Measurements from ENCODE around the gene ERMP1.
A peak's percentile ranks its signal among the peaks of the same experiment; 100 is the strongest.
"Not testable (repeated sequence)": the region's sequence is repeated elsewhere in the genome, so short reads cannot be mapped to it uniquely, and the experiment has no call there.

The ERMP1 gene

GRCh38 chr9:5832538-5833529 lies at the start of gene ERMP1:
Gene ERMP1 (minus strand): TSS chr9:5833117. CDS start chr9:5833027, 90 bp downstream.
- FAIRE-seq (peak; percentile 87), DNase-seq (ENCODE audit: extremely low spot score, insufficient read length, low read depth) (peak; percentile 76)

GRCh38 chr9:5882244-5883012 lies 49.5 kb upstream of the ERMP1 start:
- not testable (repeated sequence) for DNase-seq (ENCODE audit: extremely low spot score, insufficient read length, low read depth); FAIRE-seq

GRCh38 chr9:5879419-5880181 lies 46.7 kb upstream of the ERMP1 start:
- DNase-seq (ENCODE audit: extremely low spot score, insufficient read length, low read depth) (no peak), FAIRE-seq (no peak)

GRCh38 chr9:5876711-5877110 lies 43.8 kb upstream of the ERMP1 start:
- DNase-seq (ENCODE audit: extremely low spot score, insufficient read length, low read depth) = no peak
- FAIRE-seq = no peak

GRCh38 chr9:5876026-5876425 lies 43.1 kb upstream of the ERMP1 start:
- FAIRE-seq = peak; percentile 78

GRCh38 chr9:5874048-5874447 lies 41.1 kb upstream of the ERMP1 start:
- DNase-seq (ENCODE audit: extremely low spot score, insufficient read length, low read depth) (no peak), FAIRE-seq (no peak)

More at GRCh38 chr9:5876026-5876425, 43.1 kb upstream of the ERMP1 start:
- DNase-seq (ENCODE audit: extremely low spot score, insufficient read length, low read depth) = no peak

- no peak for DNase-seq (ENCODE audit: extremely low spot score, insufficient read length, low read depth)
- FAIRE-seq = no peak
Measured at GRCh38 chr9:5873439-5873838, 40.5 kb upstream of the ERMP1 start.

GRCh38 chr9:5872511-5872910 lies 39.6 kb upstream of the ERMP1 start:
- FAIRE-seq = no peak

GRCh38 chr9:5871785-5872184 lies 38.9 kb upstream of the ERMP1 start:
- no peak for FAIRE-seq

More at GRCh38 chr9:5872511-5872910, 39.6 kb upstream of the ERMP1 start:
- no peak for DNase-seq (ENCODE audit: extremely low spot score, insufficient read length, low read depth)

GRCh38 chr9:5870691-5871090 lies 37.8 kb upstream of the ERMP1 start:
- no peak for FAIRE-seq
- no peak for DNase-seq (ENCODE audit: extremely low spot score, insufficient read length, low read depth)

More at GRCh38 chr9:5871785-5872184, 38.9 kb upstream of the ERMP1 start:
- no peak for DNase-seq (ENCODE audit: extremely low spot score, insufficient read length, low read depth)

GRCh38 chr9:5870020-5870339 lies 37.1 kb upstream of the ERMP1 start:
- FAIRE-seq (no peak), DNase-seq (ENCODE audit: extremely low spot score, insufficient read length, low read depth) (no peak)

- peak; percentile 24 for FAIRE-seq
- DNase-seq (ENCODE audit: extremely low spot score, insufficient read length, low read depth) = no peak
Measured at GRCh38 chr9:5869315-5870019, 36.5 kb upstream of the ERMP1 start.

- DNase-seq (ENCODE audit: extremely low spot score, insufficient read length, low read depth) (no peak), FAIRE-seq (no peak)
Measured at GRCh38 chr9:5868235-5868634, 35.3 kb upstream of the ERMP1 start.

- FAIRE-seq (no peak), DNase-seq (ENCODE audit: extremely low spot score, insufficient read length, low read depth) (no peak)
Measured at GRCh38 chr9:5866685-5867084, 33.8 kb upstream of the ERMP1 start.

GRCh38 chr9:5866272-5866671 lies 33.4 kb upstream of the ERMP1 start:
- DNase-seq (ENCODE audit: extremely low spot score, insufficient read length, low read depth) = no peak
- FAIRE-seq = no peak

- no peak for DNase-seq (ENCODE audit: extremely low spot score, insufficient read length, low read depth)
- no peak for FAIRE-seq
Measured at GRCh38 chr9:5864446-5864845, 31.5 kb upstream of the ERMP1 start.

GRCh38 chr9:5863092-5863746 lies 30.3 kb upstream of the ERMP1 start:
- FAIRE-seq = no peak

GRCh38 chr9:5858833-5859232 lies 25.9 kb upstream of the ERMP1 start:
- FAIRE-seq = no peak
- DNase-seq (ENCODE audit: extremely low spot score, insufficient read length, low read depth) = no peak

More at GRCh38 chr9:5863092-5863746, 30.3 kb upstream of the ERMP1 start:
- no peak for DNase-seq (ENCODE audit: extremely low spot score, insufficient read length, low read depth)

- no peak for DNase-seq (ENCODE audit: extremely low spot score, insufficient read length, low read depth)
- no peak for FAIRE-seq
Measured at GRCh38 chr9:5857928-5858327, 25.0 kb upstream of the ERMP1 start.
